Neural progenitor cell (in vitro differentiated cells): ENCODE data around the gene SERINC3.

ENCODE experiments used
- CTCF ChIP-seq: fragments of 200-600 bp; sonication (generic); IDR thresholded peaks from 2 replicates; pipeline ENCODE4 v1.5.1; 2017; ENCODE audit warnings: antibody characterized with exemption, mild to moderate bottlenecking
- EZH2 ChIP-seq: fragments of 200-600 bp; sonication (generic); IDR thresholded peaks from 2 replicates; pipeline ENCODE4 v1.6.1; 2017; ENCODE audit warnings: antibody characterized with exemption, mild to moderate bottlenecking, moderate library complexity
- EZH2phosphoT487 ChIP-seq: fragments of 200-600 bp; sonication (generic); IDR thresholded peaks from 2 replicates; pipeline ENCODE4 v1.6.1; 2017; ENCODE audit warnings: antibody characterized with exemption

GRCh38 chr20:44533928-44534327, 12.1 kb upstream of the SERINC3 start:
- TF ChIP-seq EZH2 (no peak), CTCF (no peak), EZH2phosphoT487 (no peak)
